OCI-LY1 (cell line): ENCODE measurements around the gene GATA3.

Source experiments
- EZH2 ChIP-seq: fragments of 200-600 bp; sonication (generic), shearing (Covaris generic); IDR thresholded peaks from 2 replicates; pipeline ENCODE4 v1.8.0; 2017; ENCODE audit warnings: borderline replicate concordance, mixed run types, mild to moderate bottlenecking, antibody characterized with exemption, low read length, moderate library complexity, mixed read lengths
- TF ChIP-seq, protein P1 (sequence below): fragments of 200-600 bp; sonication (generic), shearing (Covaris generic); IDR thresholded peaks from 2 replicates; pipeline ENCODE4 v1.5.1; 2017; ENCODE audit warnings: mild to moderate bottlenecking, antibody characterized with exemption, low read length, moderate library complexity, mixed read lengths

GRCh38 chr10:8056378-8056777 lies 1.9 kb downstream of the GATA3 start:
- TF ChIP-seq, protein P1, sequence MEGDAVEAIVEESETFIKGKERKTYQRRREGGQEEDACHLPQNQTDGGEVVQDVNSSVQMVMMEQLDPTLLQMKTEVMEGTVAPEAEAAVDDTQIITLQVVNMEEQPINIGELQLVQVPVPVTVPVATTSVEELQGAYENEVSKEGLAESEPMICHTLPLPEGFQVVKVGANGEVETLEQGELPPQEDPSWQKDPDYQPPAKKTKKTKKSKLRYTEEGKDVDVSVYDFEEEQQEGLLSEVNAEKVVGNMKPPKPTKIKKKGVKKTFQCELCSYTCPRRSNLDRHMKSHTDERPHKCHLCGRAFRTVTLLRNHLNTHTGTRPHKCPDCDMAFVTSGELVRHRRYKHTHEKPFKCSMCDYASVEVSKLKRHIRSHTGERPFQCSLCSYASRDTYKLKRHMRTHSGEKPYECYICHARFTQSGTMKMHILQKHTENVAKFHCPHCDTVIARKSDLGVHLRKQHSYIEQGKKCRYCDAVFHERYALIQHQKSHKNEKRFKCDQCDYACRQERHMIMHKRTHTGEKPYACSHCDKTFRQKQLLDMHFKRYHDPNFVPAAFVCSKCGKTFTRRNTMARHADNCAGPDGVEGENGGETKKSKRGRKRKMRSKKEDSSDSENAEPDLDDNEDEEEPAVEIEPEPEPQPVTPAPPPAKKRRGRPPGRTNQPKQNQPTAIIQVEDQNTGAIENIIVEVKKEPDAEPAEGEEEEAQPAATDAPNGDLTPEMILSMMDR: no peak
- TF ChIP-seq EZH2: no peak
